Measurements from ENCODE around the gene TBC1D16.
"Not testable (repeated sequence)": the region's sequence is repeated elsewhere in the genome, so short reads cannot be mapped to it uniquely, and the experiment has no call there.

TBC1D16 gene

DNA sequence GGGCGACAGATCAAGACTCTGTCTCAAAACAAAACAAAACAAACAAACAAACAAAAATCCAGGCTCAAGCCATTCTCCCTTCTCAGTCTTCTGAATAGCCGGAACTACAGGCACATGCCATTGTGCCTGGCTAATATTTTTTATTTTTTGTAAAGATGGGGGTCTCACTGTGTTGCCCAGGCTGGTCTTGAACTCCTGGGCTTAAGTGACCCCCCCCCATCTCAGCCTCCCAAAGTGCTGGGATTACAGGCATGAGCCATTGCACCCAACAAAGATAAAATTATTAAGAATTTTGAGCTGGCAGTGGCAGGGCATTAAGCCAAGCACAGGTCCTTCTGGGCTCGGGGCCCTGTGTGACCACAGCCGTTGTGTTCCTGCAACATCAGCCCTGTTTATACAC lies 126.6 kb downstream of the TBC1D16 start:
- DNase-seq: no peak

DNA sequence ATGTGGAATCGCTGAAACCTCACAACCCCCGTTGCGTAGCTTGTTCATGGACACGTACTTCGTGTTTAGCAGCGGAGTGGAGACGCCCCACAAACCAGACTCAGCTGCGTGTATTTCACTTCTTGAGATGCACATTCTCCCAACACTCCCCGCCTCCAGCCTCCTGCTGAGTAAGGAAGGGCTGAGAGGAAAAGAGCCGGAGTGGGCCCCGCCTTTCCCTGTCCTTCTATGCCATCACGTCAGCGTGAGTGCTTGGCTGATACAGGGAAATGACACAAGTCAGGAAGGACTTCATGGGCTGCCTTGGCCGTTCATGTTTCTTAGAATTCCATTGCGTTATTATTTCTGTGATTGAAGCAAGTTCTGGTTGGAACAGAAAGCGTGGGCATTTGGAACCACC lies 127.8 kb downstream of the TBC1D16 start:
- DNase-seq: peak; percentile 34

DNA sequence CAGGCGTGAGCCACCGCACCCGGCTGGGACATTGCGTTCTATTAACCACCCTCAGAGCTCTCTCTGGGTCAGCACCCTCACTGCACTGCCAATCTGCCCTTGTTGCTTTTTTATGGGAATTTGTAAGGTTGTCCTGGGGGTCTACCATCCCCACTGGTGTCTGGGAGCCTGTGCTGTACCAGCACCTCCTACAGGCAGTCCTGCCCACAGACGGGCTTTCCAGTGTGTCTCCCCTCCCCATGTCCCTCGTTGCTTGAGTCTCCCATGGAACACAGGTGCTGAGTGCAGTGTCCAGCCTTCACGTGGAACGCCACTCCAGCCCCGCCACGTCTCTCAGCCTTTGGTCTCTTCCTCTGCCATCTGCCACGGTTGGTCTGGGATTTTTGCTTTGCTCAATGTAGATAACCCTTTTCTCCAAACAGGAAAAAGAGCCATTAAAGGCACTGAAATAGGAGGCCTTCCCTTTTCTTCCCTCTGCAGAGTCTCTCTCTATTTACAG lies 128.4 kb downstream of the TBC1D16 start:
- no peak for DNase-seq

DNA sequence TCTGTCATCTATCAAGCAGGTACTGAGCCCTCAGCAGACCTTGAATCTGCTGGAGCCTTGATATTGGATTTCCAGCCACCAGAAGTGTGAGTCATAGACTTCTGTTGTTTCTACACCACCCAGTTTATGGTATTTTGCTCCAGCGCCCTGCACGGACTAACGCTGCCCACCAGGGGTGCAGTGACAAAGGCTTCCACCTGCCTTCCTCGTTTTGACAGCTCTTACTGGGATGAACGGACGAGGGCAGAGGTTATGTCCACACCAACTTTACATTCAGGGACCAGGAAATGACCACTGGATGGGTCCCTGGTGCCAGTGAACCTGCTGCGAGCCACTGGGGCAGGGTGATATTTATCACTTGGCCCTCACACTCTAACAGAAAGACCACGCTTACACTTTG lies 129.8 kb downstream of the TBC1D16 start:
- no peak for DNase-seq

DNA sequence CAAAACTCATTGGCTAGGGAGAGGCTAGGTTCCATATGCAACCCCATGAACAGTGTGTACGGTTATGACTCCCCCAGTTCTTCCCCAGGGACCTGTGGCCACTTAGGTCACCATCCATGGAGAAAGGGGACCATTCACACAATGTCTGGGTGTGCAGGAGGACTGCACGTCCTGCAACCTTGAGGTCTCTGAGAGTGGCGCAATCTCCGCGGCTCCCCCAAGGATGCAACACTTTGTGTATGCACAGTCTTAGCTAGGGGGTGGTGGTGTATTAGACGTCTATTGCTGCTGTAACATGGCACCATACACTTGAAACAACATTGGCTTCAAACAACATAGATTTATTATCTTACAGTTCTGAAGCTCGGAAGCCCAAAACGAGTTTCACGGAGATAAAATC lies 130.8 kb downstream of the TBC1D16 start:
- no peak for DNase-seq

DNA sequence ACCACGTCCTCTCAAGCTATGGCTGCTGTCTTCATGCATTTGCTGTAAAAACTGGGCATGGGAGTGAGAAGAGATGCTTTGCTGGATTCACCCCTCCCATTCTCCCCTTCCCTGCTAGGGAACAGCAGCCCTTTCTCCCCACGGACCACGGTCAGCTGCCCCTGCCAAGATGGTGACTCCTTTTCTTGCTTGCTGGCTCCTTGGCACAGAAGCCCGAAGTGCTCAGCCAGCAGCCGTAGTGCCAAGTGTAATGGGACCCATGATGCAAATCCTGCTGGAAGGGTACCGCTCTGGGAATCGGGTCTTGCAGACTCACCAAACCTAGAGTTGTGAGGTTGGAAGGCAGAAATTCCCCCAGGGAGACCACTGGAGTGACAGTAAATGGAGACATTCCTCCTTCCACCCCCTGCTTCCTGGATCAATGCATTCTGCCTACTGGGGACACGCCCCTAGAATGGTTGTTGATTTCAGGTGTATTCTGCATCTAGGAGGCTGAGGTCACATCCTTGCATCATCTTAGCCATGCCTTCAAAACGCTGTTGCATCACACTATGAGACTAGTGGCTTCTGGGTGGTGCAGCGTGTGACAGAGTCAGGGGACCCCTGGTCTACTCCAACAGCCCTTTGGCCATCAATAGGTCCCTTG lies 133.4 kb downstream of the TBC1D16 start:
- DNase-seq: no peak

DNA sequence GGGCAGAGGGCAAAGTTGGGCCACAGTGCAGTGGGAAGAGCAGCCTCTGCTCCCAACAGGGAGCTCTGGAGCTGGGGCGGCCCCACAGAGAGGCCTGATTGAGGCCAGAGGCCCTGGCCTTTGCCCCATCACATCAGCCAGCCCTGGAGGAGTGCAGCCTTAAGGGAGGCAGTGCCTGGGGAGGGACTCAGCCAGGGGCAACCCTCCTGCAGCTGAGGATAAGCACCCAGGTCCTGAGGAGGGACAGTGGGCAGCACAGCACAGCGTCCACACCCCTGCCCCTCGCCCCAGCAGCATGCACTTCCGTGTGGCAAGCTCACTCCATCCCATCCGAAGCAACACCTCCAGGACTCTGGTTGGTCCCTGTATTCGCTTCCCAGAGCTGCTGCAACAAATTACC lies 134.5 kb downstream of the TBC1D16 start:
- DNase-seq: no peak

DNA sequence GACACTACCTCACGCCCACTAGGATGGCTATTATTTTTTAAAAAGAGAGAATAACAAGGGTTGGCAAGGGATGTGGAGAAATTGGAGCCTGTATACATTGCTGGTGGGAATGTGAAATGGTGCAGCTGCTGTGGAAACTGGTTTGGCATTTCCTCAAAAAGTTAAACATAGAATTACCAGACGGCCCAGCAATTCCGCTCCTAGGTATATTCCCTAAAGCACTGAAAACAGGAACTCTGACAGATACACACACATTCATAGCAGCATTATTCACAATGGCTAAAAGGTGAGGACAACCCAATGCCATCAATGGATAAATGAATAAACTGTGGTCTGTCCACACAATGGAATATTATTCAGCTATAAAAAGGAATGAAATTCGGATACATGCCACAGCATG lies 136.1 kb downstream of the TBC1D16 start:
- no peak for DNase-seq

DNA sequence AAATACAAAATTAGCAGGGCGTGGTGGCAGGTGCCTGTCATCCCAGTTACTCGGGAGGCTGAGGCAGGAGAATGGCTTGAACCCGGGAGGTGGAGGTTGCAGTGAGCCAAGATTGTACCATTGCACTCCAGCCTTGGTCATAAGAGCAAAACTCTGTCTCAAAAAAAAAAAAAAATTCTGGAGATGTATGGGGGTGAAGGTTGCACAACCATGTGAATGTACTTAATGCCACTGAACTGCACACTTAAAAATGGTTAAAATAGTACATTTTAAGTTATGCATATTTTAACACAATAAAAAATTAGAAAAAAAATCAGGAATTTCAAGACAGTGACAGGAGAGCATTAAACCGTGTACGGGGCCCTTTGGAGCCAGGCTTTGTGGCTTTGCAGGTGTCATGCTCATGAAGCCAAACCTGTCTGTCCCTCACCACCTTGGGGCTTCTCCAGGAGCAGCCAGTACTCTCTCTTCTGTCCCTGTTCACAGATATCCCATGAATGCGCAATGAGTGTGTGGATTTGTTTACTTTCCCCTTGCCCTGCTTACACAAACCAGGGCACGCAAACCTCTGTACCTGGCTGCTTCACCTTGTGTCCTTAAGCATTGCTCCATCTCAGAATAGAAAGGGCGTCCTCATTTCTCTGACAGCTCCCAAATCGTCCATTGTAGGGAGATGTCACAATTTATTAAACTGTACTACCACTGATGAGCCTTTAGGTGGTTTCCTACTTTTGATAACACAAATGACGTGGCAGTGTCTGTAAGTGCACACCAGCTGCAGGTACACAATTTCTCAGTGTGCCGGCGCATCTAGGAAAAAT lies 138.2 kb downstream of the TBC1D16 start:
- DNase-seq: no peak

DNA sequence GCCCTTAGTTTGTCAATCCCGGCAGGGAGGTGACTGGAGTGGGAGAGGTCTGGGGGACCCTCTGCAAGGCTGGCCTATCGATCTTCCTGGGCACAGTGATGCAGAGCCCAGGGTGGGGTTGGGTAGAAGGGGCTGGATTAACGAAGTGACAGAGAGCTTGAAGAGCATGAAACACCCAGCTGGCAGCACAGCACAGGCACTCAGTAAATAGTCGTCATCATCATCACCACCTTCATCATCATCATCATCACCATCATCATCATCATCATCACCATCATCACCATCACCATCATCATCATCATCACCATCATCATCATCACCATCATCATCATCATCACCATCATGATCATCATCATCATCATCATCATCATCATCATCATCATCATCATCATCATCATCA lies 142.2 kb downstream of the TBC1D16 start:
- DNase-seq: not testable (repeated sequence)

DNA sequence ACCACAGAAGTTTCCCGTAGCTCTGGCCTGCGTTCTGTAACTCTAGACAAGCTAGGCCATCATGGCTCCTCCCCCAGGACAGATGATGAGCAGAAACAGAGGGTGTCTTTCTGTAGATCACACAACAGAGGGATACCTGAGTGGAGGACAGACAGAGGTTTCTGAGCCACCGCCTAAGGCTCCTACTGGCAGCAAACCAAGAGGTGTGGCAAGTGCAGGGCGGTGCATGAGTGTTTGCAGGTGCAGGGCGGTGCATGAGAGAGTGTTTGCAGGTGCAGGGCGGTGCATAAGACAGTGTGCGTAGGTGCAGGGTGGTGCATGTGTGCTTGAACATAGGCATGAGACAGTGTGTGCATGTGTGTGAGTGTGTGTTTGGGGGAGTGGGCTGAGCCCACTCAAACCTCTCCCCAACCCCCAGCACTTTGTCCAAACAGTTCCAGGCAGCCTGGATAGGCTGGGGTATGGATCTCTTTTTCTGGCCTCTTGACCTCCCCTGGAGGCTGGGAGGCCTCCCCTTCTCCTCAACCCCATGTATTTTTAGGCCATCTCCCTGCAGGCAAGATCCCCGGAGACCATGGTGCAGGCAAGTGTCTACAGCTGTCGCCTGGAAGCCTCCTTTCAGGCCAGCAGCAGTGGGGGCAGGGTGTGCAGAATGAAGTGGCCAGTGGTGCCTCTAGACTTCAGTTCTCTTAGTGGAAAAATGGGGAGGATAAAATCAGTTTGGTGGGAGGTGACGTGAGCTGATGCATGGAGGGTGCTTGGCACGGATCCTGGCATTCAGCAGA lies 143.0 kb downstream of the TBC1D16 start:
- DNase-seq: no peak

DNA sequence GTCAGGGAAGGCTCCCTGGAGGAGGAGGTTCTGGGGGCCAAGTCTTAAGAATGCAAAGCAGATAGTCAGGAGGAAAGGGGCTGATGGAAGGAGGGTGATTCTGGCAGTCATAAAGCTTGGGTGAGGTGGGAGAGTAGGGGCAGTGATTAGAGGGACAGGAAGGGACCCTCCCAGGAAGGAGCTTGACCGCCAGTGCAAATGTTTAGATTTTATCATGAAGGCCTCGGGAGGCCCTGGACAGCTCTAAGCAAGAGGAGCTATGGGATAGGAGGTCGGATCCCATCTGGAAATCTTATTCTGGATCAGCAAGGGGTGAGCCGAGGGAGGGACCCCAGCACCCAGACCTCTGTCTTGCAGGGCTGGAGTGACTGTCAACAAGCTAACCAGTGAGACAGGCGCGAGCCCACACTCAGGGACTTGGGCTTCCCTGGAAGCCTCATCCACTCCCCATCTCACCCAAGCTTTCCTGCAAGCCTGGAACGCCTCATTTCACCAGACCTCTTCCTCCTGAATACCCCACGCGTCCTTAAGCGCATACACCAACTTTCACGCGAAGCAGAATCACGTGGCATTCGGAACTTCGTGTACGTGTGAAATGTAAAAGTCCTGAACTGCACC lies 144.4 kb downstream of the TBC1D16 start:
- DNase-seq: no peak

DNA sequence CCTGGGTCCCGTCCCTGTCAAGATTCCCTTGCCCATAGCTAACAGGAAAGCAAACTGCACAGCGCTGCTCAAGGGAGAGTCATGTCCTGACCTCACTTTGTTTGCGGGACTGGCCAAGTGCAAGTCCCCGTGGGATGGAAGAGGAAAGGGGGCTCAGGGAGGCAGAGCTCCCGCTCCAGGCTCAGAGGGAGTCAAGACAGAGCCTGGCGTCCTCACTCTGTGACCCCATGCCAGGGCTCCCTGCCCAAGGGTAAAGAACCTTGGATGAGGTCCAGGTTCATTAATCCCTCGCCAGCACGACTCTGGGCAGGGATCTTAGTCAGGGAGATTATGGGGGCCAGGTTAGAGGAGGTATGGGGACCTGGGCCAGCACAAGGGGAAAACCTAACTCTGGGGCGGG lies 145.0 kb downstream of the TBC1D16 start:
- no peak for DNase-seq

DNA sequence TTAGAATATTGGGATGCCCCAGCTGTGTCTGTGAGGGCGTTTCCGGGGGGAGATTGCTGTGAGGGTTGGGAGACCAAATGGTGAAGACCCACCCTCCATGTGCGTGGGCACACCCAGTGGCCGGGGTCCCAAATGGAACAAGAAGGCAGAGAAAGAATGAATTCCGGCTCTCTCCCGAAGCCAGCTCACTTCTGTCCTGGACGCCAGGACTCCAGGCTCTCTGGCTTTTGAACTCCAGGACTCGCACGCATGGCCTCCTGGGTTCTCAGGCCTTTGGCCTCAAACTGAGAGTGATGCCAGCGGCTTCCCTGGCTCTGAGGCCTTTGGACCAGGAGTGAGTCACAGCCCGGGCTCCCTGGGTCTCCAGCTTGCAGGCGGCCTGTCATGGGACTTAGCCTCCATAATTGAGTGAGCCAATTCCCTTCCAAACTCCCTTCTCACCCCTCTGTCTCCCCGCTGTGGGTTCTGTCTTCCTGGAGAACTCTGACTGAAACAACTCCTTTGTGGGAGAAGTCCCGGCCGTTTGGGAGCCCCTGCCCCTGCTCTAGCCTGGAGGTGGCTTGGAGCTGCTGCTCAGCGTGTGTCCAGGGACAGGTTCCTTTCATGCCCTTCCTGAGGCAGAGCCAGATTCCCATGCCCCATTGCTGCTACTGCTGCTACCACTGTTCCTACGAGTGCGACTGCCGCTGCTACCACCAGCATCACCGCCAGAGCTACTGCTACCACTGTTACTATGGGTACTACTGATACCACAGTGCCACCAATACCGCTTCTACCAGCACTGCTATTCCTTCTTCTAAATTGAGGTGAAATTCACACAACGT lies 146.6 kb downstream of the TBC1D16 start:
- DNase-seq: no peak

DNA sequence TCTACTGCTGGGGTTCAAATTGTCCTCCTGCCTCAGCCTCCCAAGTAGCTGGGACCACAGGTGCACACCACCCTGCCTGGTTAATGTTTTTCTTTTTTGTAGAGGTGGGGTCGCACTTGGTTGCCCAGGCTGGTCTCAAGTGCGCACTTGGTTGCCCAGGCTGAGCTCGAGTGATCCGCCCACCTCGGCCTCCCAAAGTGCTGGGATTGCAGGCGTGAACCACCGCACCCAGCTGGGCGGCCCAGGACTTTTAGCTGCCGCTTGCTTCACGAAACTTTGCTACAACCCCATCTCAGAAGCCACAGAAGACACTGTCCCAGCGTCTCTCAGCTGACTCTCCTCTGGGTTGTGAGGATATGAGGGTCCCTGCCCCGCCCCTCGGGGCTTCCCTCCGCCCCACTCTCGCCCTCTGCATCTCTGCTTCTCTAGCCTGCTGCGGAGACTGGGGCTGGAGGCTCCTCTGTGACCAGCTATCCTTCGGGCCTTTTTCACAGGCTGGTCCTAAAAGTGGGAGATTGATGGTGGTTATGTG lies 147.6 kb downstream of the TBC1D16 start:
- no peak for DNase-seq

DNA sequence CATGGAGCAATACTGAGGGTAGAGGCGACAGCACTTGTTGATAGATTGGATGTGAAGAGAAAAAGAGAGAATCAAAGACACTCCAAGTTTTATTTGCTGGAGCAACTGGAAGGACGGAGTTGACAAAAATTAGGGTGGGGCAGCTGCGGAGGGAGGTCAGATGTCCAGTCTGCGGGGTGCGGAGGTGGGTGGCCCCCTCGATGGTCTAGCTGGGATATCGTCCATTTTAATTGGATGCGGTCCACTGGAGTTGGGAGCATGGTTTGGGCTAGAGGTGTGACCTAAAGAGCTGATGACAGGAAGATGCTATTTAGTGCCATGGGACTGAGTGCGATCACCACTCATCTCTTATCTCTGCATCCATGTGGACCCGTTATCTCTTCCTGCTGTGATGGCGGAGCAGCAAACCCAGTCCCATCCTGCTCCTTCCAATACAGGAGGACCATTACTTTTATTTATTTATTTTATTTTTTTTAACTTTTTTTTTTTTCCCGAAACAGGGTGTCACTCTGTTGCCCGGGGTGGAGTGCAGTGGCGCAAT lies 148.2 kb downstream of the TBC1D16 start:
- DNase-seq: no peak

DNA sequence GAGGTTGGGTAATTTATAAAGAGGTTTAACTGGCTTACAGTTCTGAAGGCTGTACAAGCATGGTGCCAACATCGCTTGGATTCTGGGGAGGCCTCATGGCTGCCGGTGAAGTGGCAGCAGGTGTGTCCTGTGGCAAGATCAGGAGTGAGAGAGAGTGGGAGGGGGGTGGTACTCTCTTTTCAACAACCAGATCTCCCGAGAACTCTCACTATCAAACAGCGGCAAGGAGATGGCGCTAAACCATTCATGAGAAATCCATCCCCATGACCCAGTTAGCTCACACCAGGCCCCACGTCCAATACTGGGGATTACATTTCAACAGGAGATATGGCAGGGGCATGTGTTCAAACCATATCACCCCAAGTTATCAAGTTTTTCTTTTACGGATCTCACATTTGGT lies 152.5 kb downstream of the TBC1D16 start:
- no peak for DNase-seq
